KMS-11 (cell line): ENCODE measurements around the gene DYDC1.
"Not testable (repeated sequence)": the region's sequence is repeated elsewhere in the genome, so short reads cannot be mapped to it uniquely, and the experiment has no call there.

ENCODE experiments used
- H2AFZ ChIP-seq: fragments of 200-600 bp; sonication (generic); 2 replicates; pipeline ENCODE4 v1.6.1; 2016; ENCODE audit warnings: antibody characterized with exemption, mixed run types, low read depth
- H3K27ac ChIP-seq: fragments of 200-600 bp; sonication (generic); 2 replicates; pipeline ENCODE4 v1.6.1; 2016; ENCODE audit warnings: mild to moderate bottlenecking, mixed run types
- H3K27me3 ChIP-seq: fragments of 200-600 bp; sonication (generic); 2 replicates; pipeline ENCODE4 v1.6.1; 2017; ENCODE audit warnings: mild to moderate bottlenecking, low read depth, mixed run types, moderate library complexity; ENCODE audit not compliant: insufficient read depth
- H3K36me3 ChIP-seq: fragments of 200-600 bp; sonication (generic); 2 replicates; pipeline ENCODE4 v1.6.1; 2017; ENCODE audit warnings: mild to moderate bottlenecking, mixed run types; ENCODE audit not compliant: insufficient read depth
- H3K4me1 ChIP-seq: fragments of 200-600 bp; sonication (generic); 2 replicates; pipeline ENCODE4 v1.6.1; 2016; ENCODE audit warnings: mild to moderate bottlenecking, low read depth, mixed run types; ENCODE audit not compliant: poor library complexity, severe bottlenecking
- H3K4me2 ChIP-seq: fragments of 200-600 bp; sonication (generic); 2 replicates; pipeline ENCODE4 v1.7.0; 2016; ENCODE audit warnings: mild to moderate bottlenecking, mixed run types
- H3K4me3 ChIP-seq: fragments of 200-600 bp; sonication (generic); IDR thresholded peaks from 2 replicates; pipeline ENCODE4 v1.6.1; 2017; ENCODE audit warnings: low read depth, low read length, mixed read lengths; ENCODE audit not compliant: insufficient read depth
- H3K79me2 ChIP-seq: fragments of 200-600 bp; sonication (generic); 2 replicates; pipeline ENCODE4 v1.6.1; 2016; ENCODE audit warnings: low read depth, mixed run types; ENCODE audit not compliant: insufficient read depth
- H3K9ac ChIP-seq: fragments of 200-600 bp; sonication (generic); 2 replicates; pipeline ENCODE4 v1.6.1; 2016; ENCODE audit warnings: mild to moderate bottlenecking, mixed run types
- H4K20me1 ChIP-seq: fragments of 200-600 bp; sonication (generic); 2 replicates; pipeline ENCODE4 v1.6.1; 2016; ENCODE audit warnings: mild to moderate bottlenecking, mixed run types; ENCODE audit not compliant: insufficient read depth
- CTCF ChIP-seq: fragments of 200-600 bp; sonication (generic); conservative IDR thresholded peaks from 2 replicates; pipeline ENCODE4 v1.6.1; 2017; ENCODE audit warnings: low read depth, mild to moderate bottlenecking, antibody characterized with exemption, low read length, moderate library complexity, mixed read lengths

The DYDC1 gene

DNA sequence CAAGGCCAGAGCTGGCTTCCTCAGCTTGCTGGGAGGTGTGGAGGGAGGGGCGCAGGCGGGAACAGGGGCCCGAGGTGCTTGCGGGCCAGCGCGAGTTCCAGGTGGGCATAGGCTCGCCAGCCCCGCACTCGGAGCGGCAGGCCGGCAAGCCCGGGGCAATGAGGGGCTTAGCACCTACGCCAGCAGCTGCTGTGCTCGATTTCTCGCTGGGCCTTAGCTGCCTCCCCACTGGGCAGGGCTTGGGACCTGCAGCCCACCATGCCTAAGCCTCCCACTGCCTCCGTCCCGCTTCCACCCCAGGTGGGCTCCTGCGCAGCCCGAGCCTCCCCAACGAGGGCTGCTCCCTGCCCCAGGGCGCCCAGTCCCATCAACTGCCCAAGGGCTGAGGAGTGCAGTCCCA lies 41.2 kb downstream of the DYDC1 start:
- no peak for TF ChIP-seq CTCF
- Histone ChIP-seq H3K4me3 (no peak overlapping the region), H3K79me2 (no peaks in the 10 kb centered on the region), H3K27me3 (no peaks in the 10 kb centered on the region), H3K9ac (no peak overlapping the region), H3K4me2 (no peak overlapping the region), H3K27ac (no peak overlapping the region), H4K20me1 (no peaks in the 10 kb centered on the region), H3K36me3 (no peaks in the 10 kb centered on the region), H2AFZ (no peak overlapping the region), H3K4me1 (no peaks in the 10 kb centered on the region)

DNA sequence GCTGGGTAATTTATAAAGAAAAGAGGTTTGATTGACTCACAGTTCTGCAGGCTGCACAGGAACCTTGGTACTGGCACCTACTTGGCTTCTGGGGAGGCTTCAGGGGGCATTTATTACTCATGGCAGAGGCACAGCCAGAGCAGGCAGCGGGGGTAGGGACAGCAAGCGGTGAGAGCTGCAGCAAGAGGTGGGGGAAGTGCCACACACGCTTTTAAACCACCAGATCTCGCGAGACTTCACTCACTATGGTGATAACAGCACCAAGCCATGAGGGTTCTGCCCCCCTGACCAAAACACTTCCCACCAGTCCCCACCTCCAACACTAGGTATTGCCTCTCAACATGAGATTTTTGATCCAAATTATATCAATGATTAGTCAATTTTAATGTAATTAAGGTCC lies 43.0 kb downstream of the DYDC1 start:
- TF ChIP-seq CTCF = no peak
- no peaks in the 10 kb centered on the region for H4K20me1 ChIP-seq
- no peaks in the 10 kb centered on the region for H3K27me3 ChIP-seq

GRCh38 chr10:80305989-80306388 lies 50.6 kb downstream of the DYDC1 start:
- not testable (repeated sequence) for H3K4me3 ChIP-seq, H3K4me1 ChIP-seq, H3K9ac ChIP-seq, H3K4me2 ChIP-seq, H3K27ac ChIP-seq, H3K79me2 ChIP-seq, H4K20me1 ChIP-seq, H3K27me3 ChIP-seq, H3K36me3 ChIP-seq, H2AFZ ChIP-seq

More for the DNA sequence above, 43.0 kb downstream of the DYDC1 start:
- no peak overlapping the region for H2AFZ ChIP-seq
- H3K4me2 ChIP-seq = no peak overlapping the region
- H3K9ac ChIP-seq = no peak overlapping the region
- H3K79me2 ChIP-seq = no peaks in the 10 kb centered on the region
- no peaks in the 10 kb centered on the region for H3K4me1 ChIP-seq
- H3K27ac ChIP-seq = no peak overlapping the region
- no peaks in the 10 kb centered on the region for H3K36me3 ChIP-seq
- H3K4me3 ChIP-seq = no peak overlapping the region

- no peak overlapping the region for H3K4me3 ChIP-seq
- H3K27ac ChIP-seq = no peak overlapping the region
- no peaks in the 10 kb centered on the region for H3K27me3 ChIP-seq
- no peaks in the 10 kb centered on the region for H3K4me1 ChIP-seq
- H3K9ac ChIP-seq = no peak overlapping the region
- no peaks in the 10 kb centered on the region for H4K20me1 ChIP-seq
- no peak overlapping the region for H3K4me2 ChIP-seq
- no peak for TF ChIP-seq CTCF
- H3K36me3 ChIP-seq = no peaks in the 10 kb centered on the region
- H3K79me2 ChIP-seq = no peaks in the 10 kb centered on the region
- no peak overlapping the region for H2AFZ ChIP-seq
Observed at GRCh38 chr10:80296942-80297341, 59.6 kb downstream of the DYDC1 start.

DNA sequence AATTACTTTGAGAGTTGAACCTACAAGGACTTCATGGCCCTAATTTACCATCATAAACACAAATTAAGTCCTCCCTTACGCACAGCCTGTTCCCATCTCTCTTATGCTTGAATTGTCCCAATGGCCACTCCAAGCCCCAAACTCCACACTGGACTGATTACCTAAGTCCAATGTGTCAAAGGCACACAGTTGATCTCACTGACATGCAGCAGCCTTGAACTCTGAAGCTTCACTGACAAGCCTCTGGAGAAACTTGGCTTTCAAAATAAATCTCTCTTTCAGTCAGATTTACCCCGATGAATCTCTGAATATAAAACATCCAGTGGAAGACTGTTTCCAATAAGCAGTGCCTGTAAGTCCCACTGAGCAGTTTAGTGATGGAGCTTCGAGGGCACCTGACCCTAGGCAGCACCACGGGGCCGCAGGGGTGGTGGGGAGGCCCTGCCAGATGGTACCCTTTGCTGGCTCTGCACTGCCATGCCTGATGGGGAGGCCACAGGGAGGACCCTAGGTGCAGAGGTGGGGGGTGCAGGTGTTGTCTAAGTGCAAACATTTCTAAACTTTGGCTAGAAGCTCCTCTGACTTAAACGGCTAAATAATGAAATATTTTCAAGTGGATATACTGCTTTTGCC lies 63.8 kb downstream of the DYDC1 start:
- Histone ChIP-seq H3K9ac (no peak overlapping the region), H3K4me3 (no peak overlapping the region), H3K4me2 (no peak overlapping the region), H3K27ac (no peak overlapping the region), H3K36me3 (no peaks in the 10 kb centered on the region), H2AFZ (no peak overlapping the region), H3K27me3 (no peaks in the 10 kb centered on the region), H4K20me1 (no peaks in the 10 kb centered on the region), H3K4me1 (no peaks in the 10 kb centered on the region), H3K79me2 (no peaks in the 10 kb centered on the region)
- TF ChIP-seq CTCF = no peak
